Endothelial cell of umbilical vein (primary cell): Measurements from ENCODE around the gene ZNF462. TPM values are rescaled to one million over a fixed set of nuclear protein-coding genes. Genes with fewer than 3 reads are reported as not detected.

Source experiments
- BruUV-seq: library from RNA; stranded (reverse); fragments of 400-500 nt; replicated peaks from 2 replicates; lab custom pipeline; 2021; lab: Mats Ljungman, UMichigan
- CTCF ChIA-PET: fragments of 300-600, 350-600 bp; sonication (Branson Sonifier 250); formaldehyde crosslinking; loops from one replicate; lab custom pipeline; 2021; ENCODE audit warnings: antibody characterized with exemption, inconsistent platforms; lab: Charles Lee
- POLR2A ChIA-PET: fragments of 300-600, 350-600 bp; sonication (Branson Sonifier 250); formaldehyde crosslinking; loops from one replicate; lab custom pipeline; 2021; ENCODE audit warnings: antibody characterized with exemption, inconsistent platforms; lab: Charles Lee
- DNase-seq: peaks from one replicate; pipeline ENCODE4 v3.0.0-alpha.2; 2011; ENCODE audit warnings: low read depth, low spot score
- FAIRE-seq: peaks from 2 replicates; lab custom pipeline; 2011; peaks lifted over from hg19 to GRCh38; lab: Jason Lieb, UNC
- H2AFZ ChIP-seq: 2 replicates; pipeline ENCODE4 v1.6.0; 2012; ENCODE audit warnings: low read depth, low read length, control low read depth, inconsistent platforms
- H3K27ac ChIP-seq: 2 replicates; pipeline ENCODE4 v1.5.1; 2011; ENCODE audit warnings: low read depth, mild to moderate bottlenecking, control low read depth, low read length, moderate library complexity; ENCODE audit not compliant: insufficient read depth
- H3K27me3 ChIP-seq, 2 experiments: 2 replicates each; pipeline versions ENCODE4 v1.6.0 to v1.6.1; 2011; ENCODE audit warnings: low read length in 2 of 2, mixed read lengths in 1 of 2; ENCODE audit not compliant: control insufficient read depth in 2 of 2, insufficient read depth in 2 of 2
- H3K36me3 ChIP-seq, 2 experiments: 2 replicates in 1 of 2; 3 replicates in 1 of 2; pipeline ENCODE4 v1.5.1; 2011; ENCODE audit warnings: low read length in 2 of 2, mild to moderate bottlenecking in 1 of 2, moderate library complexity in 1 of 2; ENCODE audit not compliant: control insufficient read depth in 2 of 2, insufficient read depth in 2 of 2; ENCODE audit errors: extremely low read depth in 1 of 2
- H3K4me1 ChIP-seq: 3 replicates; pipeline ENCODE4 v1.5.1; 2011; ENCODE audit warnings: mild to moderate bottlenecking, low read length; ENCODE audit not compliant: control insufficient read depth, insufficient read depth; ENCODE audit errors: extremely low read depth
- H3K4me2 ChIP-seq: 2 replicates; pipeline ENCODE4 v1.6.1; 2011; ENCODE audit warnings: low read length, control low read depth, mixed read lengths; ENCODE audit not compliant: insufficient read depth
- H3K4me3 ChIP-seq, 3 experiments: fragments of 200-600 bp in 1 of 3; sonication (generic), shearing (Covaris generic) in 1 of 3; replicated peaks in 1 of 3; 2 replicates each; pipeline ENCODE4 v1.5.1; 2011 to 2016; ENCODE audit warnings: control low read depth in 3 of 3, low read length in 3 of 3, mild to moderate bottlenecking in 2 of 3, inconsistent platforms in 1 of 3, low read depth in 1 of 3, moderate library complexity in 1 of 3; ENCODE audit not compliant: insufficient read depth in 1 of 3
- H3K79me2 ChIP-seq: 2 replicates; pipeline ENCODE4 v1.6.0; 2012; ENCODE audit warnings: low read length, inconsistent platforms; ENCODE audit not compliant: control insufficient read depth, insufficient read depth
- H3K9ac ChIP-seq: replicated peaks from 2 replicates; pipeline ENCODE3; 2011; ENCODE audit warnings: low read length, control low read depth; ENCODE audit not compliant: insufficient read depth; ENCODE audit errors: extremely low read depth
- H3K9me1 ChIP-seq: replicated peaks from 3 replicates; pipeline ENCODE4 v1.6.0; 2011; ENCODE audit warnings: mild to moderate bottlenecking, low read length; ENCODE audit not compliant: control insufficient read depth, insufficient read depth; ENCODE audit errors: extremely low read depth
- H3K9me3 ChIP-seq: replicated peaks from 2 replicates; pipeline ENCODE4 v1.5.1; 2012; ENCODE audit warnings: low read length, inconsistent platforms; ENCODE audit not compliant: control insufficient read depth, insufficient read depth
- H4K20me1 ChIP-seq: replicated peaks from 2 replicates; pipeline ENCODE3; 2011; ENCODE audit warnings: mild to moderate bottlenecking, low read length; ENCODE audit not compliant: control insufficient read depth, insufficient read depth; ENCODE audit errors: extremely low read depth
- EZH2 ChIP-seq: IDR thresholded peaks from 2 replicates; pipeline ENCODE4 v1.6.1; 2012; ENCODE audit warnings: borderline replicate concordance, low read depth, mild to moderate bottlenecking, moderate library complexity, low read length, inconsistent platforms; ENCODE audit not compliant: severe bottlenecking
- FOS ChIP-seq: IDR thresholded peaks from 2 replicates; pipeline ENCODE4 v1.6.1; 2011; ENCODE audit warnings: mild to moderate bottlenecking, low read length, moderate library complexity, borderline replicate concordance; ENCODE audit not compliant: insufficient read depth
- GATA2 ChIP-seq: IDR thresholded peaks from 2 replicates; pipeline ENCODE4 v1.7.0; 2011; ENCODE audit warnings: low read depth, mild to moderate bottlenecking, moderate library complexity, mixed read lengths, low read length; ENCODE audit not compliant: insufficient read length, insufficient read depth
- JUN ChIP-seq: IDR thresholded peaks from 2 replicates; pipeline ENCODE4 v1.6.1; 2011; ENCODE audit warnings: borderline replicate concordance, low read depth; ENCODE audit not compliant: insufficient read length, insufficient read depth
- MYC ChIP-seq: IDR thresholded peaks from one replicate; pipeline ENCODE4 v1.6.1; 2011; ENCODE audit warnings: mild to moderate bottlenecking, low read depth, low read length
- POLR2A ChIP-seq: IDR thresholded peaks from 2 replicates; pipeline ENCODE4 v1.6.1; 2012; ENCODE audit warnings: low read depth, mild to moderate bottlenecking, control low read depth, low read length
- POLR2AphosphoS5 ChIP-seq: IDR thresholded peaks from 2 replicates; pipeline ENCODE4 v1.6.1; 2012; ENCODE audit warnings: low read depth, mild to moderate bottlenecking, control low read depth, low read length, moderate library complexity; ENCODE audit not compliant: insufficient read depth
- dilution Hi-C: fragments of 300-500 bp; cut with MboI; formaldehyde crosslinking; loops from one replicate; pipeline ENCODE4 v1.15.0; 2019; ENCODE audit warnings: low sequenced_read_pairs; ENCODE audit not compliant: extremely low pct_ligation_motif_present
- intact Hi-C: fragments of 100-400 bp; cut with micrococcal nuclease; formaldehyde crosslinking; loops from one replicate; pipeline ENCODE4 v1.10.0; 2022
- polyA plus RNA-seq, 4 experiments: library from polyadenylated mRNA; depleted of rRNA in 3 of 4; stranded (reverse) in 3 of 4; unstranded in 1 of 4; fragments of >200 nt; gene quantifications; 2 replicates each; pipeline versions ENCODE4 v1.2.1 to v1.2.3, GENCODE V29; 2011 to 2012; ENCODE audit warnings: missing spikeins in 1 of 4
- total RNA-seq: library from RNA; stranded (reverse); gene quantifications from 2 replicates; pipeline ENCODE4 v1.2.3, GENCODE V29; 2021
- TF ChIP-seq, protein P1 (sequence below), 2 donors: IDR thresholded peaks; 1 replicate in 1 of 2; 2 replicates in 1 of 2; pipeline ENCODE4 v1.5.1; 2011; ENCODE audit warnings: low read length in 2 of 2, mild to moderate bottlenecking in 2 of 2, moderate library complexity in 2 of 2, control low read depth in 1 of 2, inconsistent platforms in 1 of 2, low read depth in 1 of 2; ENCODE audit not compliant: insufficient read depth in 1 of 2; ENCODE audit errors: extremely low read depth in 1 of 2
- TF ChIP-seq, protein P2 (sequence below): IDR thresholded peaks from 2 replicates; pipeline ENCODE4 v1.6.1; 2011; ENCODE audit not compliant: insufficient read depth, insufficient read length

Gene ZNF462
- total and polyA plus RNA-seq, 2 donors (not counting 3 experiments of a cell fraction or from before 2014, with no cell fraction given), result 6.2 to 24.7 TPM

DNA sequence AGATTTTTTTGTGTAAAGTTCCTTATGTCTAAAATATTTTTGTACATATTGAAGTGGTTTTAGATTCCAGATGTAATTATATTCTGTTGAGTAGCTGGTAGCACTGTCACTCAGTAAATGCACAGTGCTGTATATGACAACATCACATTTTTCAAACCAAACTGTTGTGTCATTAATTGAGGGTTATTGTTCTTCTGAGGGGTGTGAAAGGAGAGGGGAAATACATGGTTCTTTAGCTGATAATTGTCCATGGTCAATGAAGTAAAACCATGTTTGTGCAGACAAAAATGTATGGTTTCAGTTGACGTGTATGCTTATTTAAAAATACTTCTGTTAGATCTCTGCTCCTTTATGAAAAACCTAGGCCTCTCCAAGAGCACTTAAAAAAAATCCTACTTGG is 3.3 kb downstream of the ZNF462 start:
- Histone ChIP-seq H3K4me2 (no peak overlapping the region), H3K27ac (no peak overlapping the region), H3K9me3 (no peaks in the 10 kb centered on the region), H3K9ac (no peak overlapping the region), H3K79me2 (no peaks in the 10 kb centered on the region), H3K4me1 (peaks cover 13% of the 10 kb centered on the region), H2AFZ (no peak overlapping the region), H3K36me3 (no peaks in the 10 kb centered on the region), H3K27me3 (no peaks in the 10 kb centered on the region), H3K9me1 (no peaks in the 10 kb centered on the region), H4K20me1 (no peaks in the 10 kb centered on the region), H3K4me3 (no peak overlapping the region)
- DNase-seq (no peak), FAIRE-seq (no peak)
- no peak for TF ChIP-seq POLR2AphosphoS5
- TF ChIP-seq, protein P1, sequence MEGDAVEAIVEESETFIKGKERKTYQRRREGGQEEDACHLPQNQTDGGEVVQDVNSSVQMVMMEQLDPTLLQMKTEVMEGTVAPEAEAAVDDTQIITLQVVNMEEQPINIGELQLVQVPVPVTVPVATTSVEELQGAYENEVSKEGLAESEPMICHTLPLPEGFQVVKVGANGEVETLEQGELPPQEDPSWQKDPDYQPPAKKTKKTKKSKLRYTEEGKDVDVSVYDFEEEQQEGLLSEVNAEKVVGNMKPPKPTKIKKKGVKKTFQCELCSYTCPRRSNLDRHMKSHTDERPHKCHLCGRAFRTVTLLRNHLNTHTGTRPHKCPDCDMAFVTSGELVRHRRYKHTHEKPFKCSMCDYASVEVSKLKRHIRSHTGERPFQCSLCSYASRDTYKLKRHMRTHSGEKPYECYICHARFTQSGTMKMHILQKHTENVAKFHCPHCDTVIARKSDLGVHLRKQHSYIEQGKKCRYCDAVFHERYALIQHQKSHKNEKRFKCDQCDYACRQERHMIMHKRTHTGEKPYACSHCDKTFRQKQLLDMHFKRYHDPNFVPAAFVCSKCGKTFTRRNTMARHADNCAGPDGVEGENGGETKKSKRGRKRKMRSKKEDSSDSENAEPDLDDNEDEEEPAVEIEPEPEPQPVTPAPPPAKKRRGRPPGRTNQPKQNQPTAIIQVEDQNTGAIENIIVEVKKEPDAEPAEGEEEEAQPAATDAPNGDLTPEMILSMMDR (IDR thresholded peaks at IDR 0.05; ENCODE audit: extremely low read depth in 1 of 2, insufficient read depth in 1 of 2, low read depth in 1 of 2, low read length in 2 of 2), result no peak
- no peak for TF ChIP-seq GATA2
- TF ChIP-seq JUN, result no peak
- dilution Hi-C loops (no loop called here), intact Hi-C loops (no loop called here)
- CTCF ChIA-PET, result no interaction called here
- BruUV-seq, result no TSS peak
- POLR2A ChIA-PET, result no interaction called here

DNA sequence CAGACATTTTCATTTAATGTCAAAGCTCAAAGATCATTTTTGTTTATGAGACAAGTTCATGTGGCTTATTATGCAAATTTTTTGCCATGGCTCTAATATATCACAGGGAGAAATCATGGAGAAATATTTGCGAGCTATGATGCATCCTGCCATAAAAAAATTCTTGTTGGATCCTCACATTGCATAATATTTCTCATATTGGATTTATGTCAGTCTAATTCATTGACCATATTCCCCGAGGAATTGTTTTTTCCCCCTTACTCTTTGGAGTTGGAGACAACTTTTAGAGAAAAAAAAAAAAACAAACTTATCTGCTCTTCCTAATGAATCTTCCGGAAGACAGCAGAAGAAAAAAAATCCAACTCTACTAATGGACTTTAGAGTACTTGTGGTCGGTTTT is 4.3 kb downstream of the ZNF462 start:
- peaks cover 3% of the 10 kb centered on the region for H3K4me1 ChIP-seq
- no peaks in the 10 kb centered on the region for H3K79me2 ChIP-seq
- no peaks in the 10 kb centered on the region for H4K20me1 ChIP-seq
- H3K4me2 ChIP-seq, result no peak overlapping the region
- no peaks in the 10 kb centered on the region for H3K9me3 ChIP-seq
- no TSS peak for BruUV-seq
- dilution Hi-C loops, result no loop called here
- no peak overlapping the region for H3K27ac ChIP-seq
- TF ChIP-seq EZH2 (no peak), FOS (no peak), POLR2A (no peak), GATA2 (no peak), JUN (no peak), MYC (no peak), POLR2AphosphoS5 (no peak)
- TF ChIP-seq, protein P2, sequence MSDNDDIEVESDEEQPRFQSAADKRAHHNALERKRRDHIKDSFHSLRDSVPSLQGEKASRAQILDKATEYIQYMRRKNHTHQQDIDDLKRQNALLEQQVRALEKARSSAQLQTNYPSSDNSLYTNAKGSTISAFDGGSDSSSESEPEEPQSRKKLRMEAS, result no peak
- TF ChIP-seq, protein P1 (IDR thresholded peaks at IDR 0.05; ENCODE audit: extremely low read depth in 1 of 2, insufficient read depth in 1 of 2, low read depth in 1 of 2, low read length in 2 of 2), result no peak
- ChIA-PET CTCF (no interaction called here), POLR2A (no interaction called here)
- intact Hi-C loops, result no loop called here
- H3K36me3 ChIP-seq, result no peaks in the 10 kb centered on the region
- H3K27me3 ChIP-seq, result no peaks in the 10 kb centered on the region
- H3K9me1 ChIP-seq, result no peaks in the 10 kb centered on the region
- DNase-seq (no peak), FAIRE-seq (no peak)
- H3K4me3 ChIP-seq, result no peak overlapping the region
- H2AFZ ChIP-seq, result no peak overlapping the region
- no peak overlapping the region for H3K9ac ChIP-seq
